Measurements from ENCODE around the gene NANOS2.
"Not testable (repeated sequence)": the region's sequence is repeated elsewhere in the genome, so short reads cannot be mapped to it uniquely, and the experiment has no call there.

NANOS2 gene

DNA sequence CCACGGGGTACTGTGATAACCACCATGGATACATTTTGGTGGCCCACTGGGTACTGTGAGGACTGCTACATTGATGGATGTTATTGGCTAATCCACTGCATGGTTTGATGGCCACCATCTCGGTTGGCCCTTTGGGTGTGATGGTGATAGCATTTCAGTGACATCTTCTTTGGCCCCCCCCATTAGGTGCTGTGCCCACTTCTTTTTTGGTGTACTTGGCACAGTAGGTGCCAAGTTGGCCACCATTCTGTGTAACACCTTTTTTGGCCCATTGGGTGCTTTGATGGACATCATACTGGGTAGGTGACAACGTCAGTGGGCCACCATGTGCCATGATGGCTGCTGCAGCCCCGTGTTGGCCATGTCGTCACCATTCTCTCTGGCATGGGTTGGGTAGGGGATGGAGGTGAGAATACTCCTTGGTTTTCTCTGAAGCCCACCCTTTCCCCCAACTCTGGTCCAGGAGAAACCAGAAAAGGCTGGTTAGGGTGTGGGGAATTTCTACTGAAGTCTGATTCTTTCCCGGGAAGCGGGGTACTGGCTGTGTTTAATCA lies 41.3 kb downstream of the NANOS2 start:
- no peak for DNase-seq

DNA sequence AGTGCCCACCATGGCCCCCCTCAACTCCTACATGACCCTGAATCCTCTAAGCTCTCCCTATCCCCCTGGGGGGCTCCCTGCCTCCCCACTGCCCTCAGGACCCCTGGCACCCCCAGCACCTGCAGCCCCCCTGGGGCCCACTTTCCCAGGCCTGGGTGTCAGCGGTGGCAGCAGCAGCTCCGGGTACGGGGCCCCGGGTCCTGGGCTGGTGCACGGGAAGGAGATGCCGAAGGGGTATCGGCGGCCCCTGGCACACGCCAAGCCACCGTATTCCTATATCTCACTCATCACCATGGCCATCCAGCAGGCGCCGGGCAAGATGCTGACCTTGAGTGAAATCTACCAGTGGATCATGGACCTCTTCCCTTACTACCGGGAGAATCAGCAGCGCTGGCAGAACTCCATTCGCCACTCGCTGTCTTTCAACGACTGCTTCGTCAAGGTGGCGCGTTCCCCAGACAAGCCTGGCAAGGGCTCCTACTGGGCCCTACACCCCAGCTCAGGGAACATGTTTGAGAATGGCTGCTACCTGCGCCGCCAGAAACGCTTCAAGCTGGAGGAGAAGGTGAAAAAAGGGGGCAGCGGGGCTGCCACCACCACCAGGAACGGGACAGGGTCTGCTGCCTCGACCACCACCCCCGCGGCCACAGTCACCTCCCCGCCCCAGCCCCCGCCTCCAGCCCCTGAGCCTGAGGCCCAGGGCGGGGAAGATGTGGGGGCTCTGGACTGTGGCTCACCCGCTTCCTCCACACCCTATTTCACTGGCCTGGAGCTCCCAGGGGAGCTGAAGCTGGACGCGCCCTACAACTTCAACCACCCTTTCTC lies 42.3 kb downstream of the NANOS2 start:
- no peak for DNase-seq

DNA sequence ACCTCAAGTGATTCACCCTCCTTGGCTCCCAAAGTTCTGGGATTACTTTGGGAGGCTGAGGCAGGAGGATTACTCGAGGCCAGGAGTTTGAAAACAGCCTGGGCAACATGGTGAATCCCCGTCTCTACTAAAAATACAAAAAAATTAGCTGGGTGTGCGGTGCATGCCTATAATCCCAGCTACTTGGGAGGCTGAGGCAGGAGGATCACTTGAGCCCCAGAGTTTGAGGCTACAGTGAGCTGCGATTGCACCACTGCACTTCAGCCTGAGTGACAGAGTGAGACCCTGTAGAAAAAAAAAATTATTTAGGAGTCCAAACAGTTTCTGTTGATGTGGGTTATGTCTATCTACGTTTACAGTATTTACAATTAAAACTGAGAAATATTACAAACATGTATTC lies 43.8 kb downstream of the NANOS2 start:
- DNase-seq: no peak

DNA sequence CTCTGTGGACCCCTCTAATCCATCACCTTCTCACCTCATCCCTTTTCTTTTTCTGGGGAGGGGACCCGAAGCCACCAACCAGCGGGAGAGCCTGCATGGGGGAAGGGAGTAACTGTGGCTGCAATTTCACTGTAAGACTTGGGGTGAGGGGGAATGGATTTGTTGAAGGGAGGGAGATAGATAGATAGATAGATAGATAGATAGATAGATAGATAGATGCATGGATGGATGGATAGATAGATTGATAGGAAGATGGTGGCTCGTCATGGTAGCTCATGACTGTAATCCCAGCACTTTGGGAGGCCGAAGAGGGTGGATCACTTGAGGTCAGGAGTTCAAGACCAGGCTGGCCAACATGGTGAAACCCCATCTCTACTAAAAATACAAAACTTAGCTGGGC lies 47.3 kb downstream of the NANOS2 start:
- DNase-seq: not testable (repeated sequence)

DNA sequence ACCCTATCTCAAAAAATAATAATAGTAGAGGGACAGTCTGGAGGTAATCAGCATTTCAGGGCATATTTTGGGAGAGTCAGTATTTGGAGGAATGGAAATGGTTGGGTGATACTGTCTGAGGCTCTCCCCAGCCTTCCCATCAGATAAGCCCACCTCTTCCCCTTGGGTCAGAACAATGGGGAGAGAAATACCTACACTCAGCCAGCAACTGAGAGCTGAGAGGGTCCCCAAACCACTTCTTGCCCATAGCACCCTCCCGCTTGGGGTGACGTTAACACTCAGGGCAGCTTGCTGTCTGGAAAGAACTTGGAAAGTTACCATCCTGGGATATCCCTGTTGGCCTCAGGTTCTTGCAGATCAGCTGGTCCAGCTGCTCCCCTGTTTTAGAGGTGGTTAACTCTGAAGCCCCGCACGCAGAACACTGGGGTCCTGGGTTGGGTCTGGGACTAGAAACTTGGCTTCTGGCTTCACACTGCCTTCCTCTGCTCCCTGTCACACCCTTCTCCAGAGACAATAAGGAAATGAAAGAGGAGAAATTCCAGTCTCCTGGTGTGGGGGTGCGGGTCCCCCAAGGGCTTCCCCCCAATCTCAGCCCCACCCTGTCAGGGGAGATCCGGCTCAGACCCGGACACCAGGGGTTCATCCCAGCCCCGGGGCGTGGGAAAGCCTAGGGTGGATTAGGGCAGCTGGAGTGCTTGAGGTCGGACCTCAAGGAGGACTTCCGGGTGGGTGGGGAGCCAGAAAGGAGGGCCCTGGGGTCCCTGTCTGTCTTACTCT lies 48.0 kb downstream of the NANOS2 start:
- DNase-seq: no peak

DNA sequence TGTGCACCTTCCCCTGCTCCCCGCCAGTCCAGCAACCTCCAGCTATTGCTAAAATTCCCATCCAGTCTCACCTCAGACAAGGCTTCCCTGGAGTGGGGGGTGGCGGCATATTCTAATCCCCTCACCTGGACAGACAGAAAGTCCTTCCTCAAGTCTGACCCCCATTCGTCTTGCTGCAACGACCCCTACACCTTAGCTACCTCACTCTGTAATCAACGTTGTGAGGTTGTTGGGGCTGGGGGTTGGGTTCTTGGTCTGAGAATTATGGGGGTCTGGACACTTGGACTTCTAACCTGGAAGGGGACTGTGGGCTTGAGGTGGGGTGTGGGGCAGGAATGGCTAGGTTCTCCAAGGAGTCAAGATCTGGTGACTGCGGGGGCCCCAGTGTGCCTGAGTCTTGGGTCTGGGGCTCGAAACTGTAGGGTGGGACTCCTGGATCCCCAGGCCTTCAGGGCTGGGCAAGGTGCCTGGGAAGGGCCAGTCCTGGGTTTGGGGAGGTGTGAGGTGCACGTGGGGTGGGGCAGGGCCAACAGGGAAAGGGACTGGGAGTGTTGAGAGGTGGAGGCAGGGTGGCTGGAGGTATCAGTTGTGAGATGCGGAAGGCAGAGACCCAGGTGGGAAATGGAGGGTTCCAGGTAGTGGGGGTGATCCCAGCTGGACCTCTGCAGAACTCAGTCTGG lies 49.2 kb downstream of the NANOS2 start:
- no peak for DNase-seq

DNA sequence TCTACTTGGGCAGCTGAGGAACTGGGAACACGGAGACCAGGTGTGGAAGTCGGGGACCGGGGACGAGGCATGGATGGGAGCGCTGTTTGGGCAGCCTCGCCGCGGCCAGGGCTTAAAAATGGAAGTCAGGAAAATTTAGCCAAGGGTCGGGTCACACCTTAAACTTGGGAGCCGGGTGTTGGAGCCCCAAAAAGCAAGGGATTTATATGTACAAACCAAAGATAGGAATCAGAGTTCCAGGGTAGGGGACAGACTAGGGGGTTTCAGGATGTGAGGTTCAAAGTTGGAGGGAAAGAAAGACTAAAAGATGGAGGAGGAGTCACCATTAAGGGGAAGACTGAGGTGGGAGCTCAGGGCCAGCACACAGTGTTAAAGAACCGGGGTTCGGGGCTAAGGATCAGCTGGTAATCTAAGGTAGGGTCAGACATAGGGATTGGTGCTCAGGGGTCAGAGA lies 49.9 kb downstream of the NANOS2 start:
- no peak for DNase-seq

DNA sequence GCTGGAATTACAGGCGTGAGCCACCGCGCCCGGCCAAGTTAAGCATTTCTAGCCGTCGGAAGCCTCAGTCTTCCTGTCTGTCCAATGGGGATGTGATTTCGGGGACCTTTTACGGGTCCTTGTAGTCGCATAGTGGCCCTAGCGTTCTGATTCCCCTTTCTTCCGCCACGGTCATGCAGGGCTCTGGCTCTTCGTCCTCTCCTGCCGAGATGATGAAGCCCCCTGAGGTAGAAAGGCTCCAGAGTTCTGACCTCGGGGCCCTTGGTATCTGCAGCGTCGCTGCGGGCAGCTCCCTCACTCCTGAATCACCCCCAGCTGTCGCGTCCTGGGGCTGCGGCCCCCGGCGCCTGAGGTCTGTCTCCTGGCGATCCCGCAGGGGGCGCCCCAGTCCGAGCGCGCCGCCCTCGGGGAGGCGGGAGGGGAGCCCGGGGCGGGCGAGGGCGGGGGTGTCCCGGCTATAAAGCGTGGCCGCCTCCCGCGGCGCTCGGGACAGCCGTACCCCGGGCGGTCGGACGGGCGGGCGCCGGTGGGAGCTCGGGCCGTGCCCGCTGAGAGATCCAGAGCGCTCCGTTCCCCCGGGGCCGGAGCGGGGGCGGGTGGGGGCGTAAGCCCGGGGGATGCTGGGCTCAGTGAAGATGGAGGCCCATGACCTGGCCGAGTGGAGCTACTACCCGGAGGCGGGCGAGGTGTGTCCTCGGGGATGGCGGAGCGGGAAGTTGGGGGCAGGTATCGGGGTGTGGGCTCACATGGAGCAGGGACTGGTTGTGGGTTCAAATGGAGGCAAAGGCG lies 50.5 kb downstream of the NANOS2 start, which contains the start of gene FOXA3:
Gene FOXA3, plus strand, starts transcription at position 487 of the 789 bp plus-strand sequence. Its CDS starts 131 bp downstream, at position 618.
- DNase-seq: no peak

DNA sequence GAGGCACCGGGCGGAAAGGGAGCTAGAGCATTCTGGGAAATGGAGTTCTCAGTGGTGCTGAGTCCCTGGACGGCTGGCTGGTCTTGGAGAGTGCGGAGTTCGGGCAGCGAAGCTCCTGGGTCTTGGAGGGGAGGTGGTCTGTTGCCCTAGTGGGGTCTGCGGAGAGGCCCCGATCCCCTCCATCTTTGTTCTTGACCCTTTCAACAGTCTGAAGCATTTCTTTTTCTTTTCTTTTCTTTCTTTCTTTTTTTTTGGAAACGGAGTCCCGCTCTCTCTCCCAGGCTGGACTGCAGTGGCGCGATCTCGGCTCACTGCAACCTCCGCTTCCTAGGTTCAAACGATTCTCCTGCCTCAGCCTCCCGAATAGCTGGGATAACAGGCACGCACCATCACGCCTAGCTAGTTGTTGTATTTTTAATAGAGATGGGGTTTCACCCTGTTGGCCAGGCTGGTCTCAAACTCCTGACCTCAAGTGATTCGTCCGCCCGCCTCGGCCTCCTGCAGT lies 51.2 kb downstream of the NANOS2 start:
- no peak for DNase-seq
